GM12878 (cell line): ENCODE results near the gene FAM228B. TPM values are rescaled to one million over a fixed set of nuclear protein-coding genes. Genes with fewer than 3 reads are reported as not detected.

ENCODE experiments used
- ATAC-seq: fragments of 200-7000 bp; cut with Tn5 transposase; 3 replicates; pipeline ENCODE4 v1.9.1; 2020; ENCODE audit warnings: mild to moderate bottlenecking, moderate library complexity
- BruUV-seq: library from RNA; stranded (reverse); fragments of 400-500 nt; replicated peaks from 2 replicates; lab custom pipeline; 2021; lab: Mats Ljungman, UMichigan
- CTCF ChIA-PET: fragments of 300-600 bp; sonication (Branson Sonifier 250); formaldehyde crosslinking; extraction: SDS; loops from one replicate; lab custom pipeline; 2021; ENCODE audit warnings: inconsistent platforms; lab: Yijun Ruan, JAX
- POLR2A ChIA-PET: fragments of 350-600 bp; formaldehyde crosslinking; extraction: SDS; loops from one replicate; lab custom pipeline; 2021; ENCODE audit warnings: inconsistent platforms; lab: Charles Lee
- RAD21 ChIA-PET: fragments of 300-600 bp; sonication (Branson Sonifier 250); formaldehyde crosslinking; loops from one replicate; lab custom pipeline; 2023; ENCODE audit warnings: antibody characterized with exemption; ENCODE audit not compliant: unreplicated experiment; lab: Charles Lee
- SMC1A ChIA-PET: fragments of 300-600 bp; sonication (Branson Sonifier 250); formaldehyde crosslinking; loops from one replicate; lab custom pipeline; 2023; ENCODE audit not compliant: unreplicated experiment, uncharacterized antibody; lab: Charles Lee
- DNase-seq: peaks from one replicate; pipeline ENCODE4 v3.0.0-alpha.2; 2011; ENCODE audit warnings: low read depth, low spot score
- FAIRE-seq: peaks from 3 replicates; lab custom pipeline; 2011; peaks lifted over from hg19 to GRCh38; lab: Jason Lieb, UNC
- H2AFZ ChIP-seq: 2 replicates; pipeline ENCODE4 v1.6.0; 2011; ENCODE audit warnings: low read depth, low read length, control low read depth; ENCODE audit not compliant: control insufficient read depth
- H3K27ac ChIP-seq: 2 replicates; pipeline ENCODE4 v1.5.1; 2011; ENCODE audit warnings: control low read depth; ENCODE audit not compliant: control insufficient read depth, insufficient read depth
- H3K27me3 ChIP-seq, 2 experiments: replicated peaks in 1 of 2; 2 replicates each; pipeline versions ENCODE4 v1.6.0 to v1.6.1; 2011; ENCODE audit warnings: low read length in 1 of 2; ENCODE audit not compliant: control insufficient read depth in 2 of 2, insufficient read depth in 2 of 2
- H3K36me3 ChIP-seq, 2 experiments: 2 replicates each; pipeline ENCODE4 v1.5.1; 2011; ENCODE audit warnings: low read length in 1 of 2; ENCODE audit not compliant: control insufficient read depth in 2 of 2, insufficient read depth in 2 of 2
- H3K4me1 ChIP-seq: 2 replicates; pipeline ENCODE4 v1.6.1; 2011; ENCODE audit warnings: mild to moderate bottlenecking, low read length, moderate library complexity, mixed read lengths; ENCODE audit not compliant: control insufficient read depth, insufficient read depth
- H3K4me2 ChIP-seq: 2 replicates; pipeline ENCODE4 v1.6.0; 2011; ENCODE audit warnings: control low read depth; ENCODE audit not compliant: control insufficient read depth, insufficient read depth
- H3K4me3 ChIP-seq: fragments of 200-600 bp; sonication (generic); 2 replicates; pipeline ENCODE4 v1.5.1; 2016
- H3K79me2 ChIP-seq: 2 replicates; pipeline ENCODE4 v1.6.0; 2011; ENCODE audit warnings: low read length; ENCODE audit not compliant: control insufficient read depth, insufficient read depth
- H3K9ac ChIP-seq: 2 replicates; pipeline ENCODE4 v1.8.0; 2011; ENCODE audit warnings: low read length, control low read depth, mixed read lengths; ENCODE audit not compliant: control insufficient read depth, insufficient read depth
- H3K9me3 ChIP-seq: replicated peaks from 3 replicates; pipeline ENCODE4 v1.5.1; 2011; ENCODE audit warnings: mild to moderate bottlenecking, low read length; ENCODE audit not compliant: control insufficient read depth, insufficient read depth
- H4K20me1 ChIP-seq: 2 replicates; pipeline ENCODE4 v1.6.0; 2011; ENCODE audit not compliant: control insufficient read depth, insufficient read depth
- ASH2L ChIP-seq: fragments of 300-600, 200-600 bp; sonication (generic); IDR thresholded peaks from 2 replicates; pipeline ENCODE4 v1.6.1; 2017; ENCODE audit warnings: low read depth, mild to moderate bottlenecking, borderline replicate concordance
- DPF2 ChIP-seq: fragments of 450-650 bp; IDR thresholded peaks from 2 replicates; pipeline ENCODE4 v1.6.1; 2017; ENCODE audit warnings: mild to moderate bottlenecking
- GABPA ChIP-seq: IDR thresholded peaks from 2 replicates; pipeline ENCODE4 v1.6.1; 2014; ENCODE audit warnings: antibody characterized with exemption, low read depth, mild to moderate bottlenecking, inconsistent platforms
- HDAC6 ChIP-seq: fragments of 200-600 bp; sonication (generic); IDR thresholded peaks from one replicate; pipeline ENCODE4 v1.8.0; 2017; ENCODE audit warnings: antibody characterized with exemption; ENCODE audit not compliant: unreplicated experiment
- LARP7 ChIP-seq: fragments of 450-650 bp; IDR thresholded peaks from 2 replicates; pipeline ENCODE4 v1.6.1; 2017; ENCODE audit warnings: mild to moderate bottlenecking
- MLLT1 ChIP-seq: fragments of 450-650 bp; IDR thresholded peaks from 2 replicates; pipeline ENCODE4 v1.6.1; 2016; ENCODE audit warnings: mild to moderate bottlenecking
- MTA2 ChIP-seq: fragments of 450-650 bp; IDR thresholded peaks from 2 replicates; pipeline ENCODE4 v1.6.1; 2016; ENCODE audit warnings: low read depth, mild to moderate bottlenecking, moderate library complexity
- PAX8 ChIP-seq: fragments of 450-650 bp; IDR thresholded peaks from 2 replicates; pipeline ENCODE4 v1.6.1; 2017; ENCODE audit warnings: mild to moderate bottlenecking, moderate library complexity
- PBX3 ChIP-seq: IDR thresholded peaks from 2 replicates; pipeline ENCODE4 v1.6.1; 2011; ENCODE audit warnings: mild to moderate bottlenecking, low read depth, low read length, moderate library complexity; ENCODE audit not compliant: insufficient replicate concordance
- PML ChIP-seq: IDR thresholded peaks from 2 replicates; pipeline ENCODE4 v1.6.1; 2012; ENCODE audit warnings: low read length, inconsistent platforms
- POLR2A ChIP-seq: IDR thresholded peaks from 2 replicates; pipeline ENCODE4 v1.6.1; 2011; ENCODE audit warnings: low read depth, mild to moderate bottlenecking, low read length
- POLR2AphosphoS5 ChIP-seq: IDR thresholded peaks from 2 replicates; pipeline ENCODE4 v1.6.1; 2011; ENCODE audit warnings: mild to moderate bottlenecking, low read length, inconsistent platforms
- RBBP5 ChIP-seq: fragments of 200-600 bp; sonication (generic); conservative IDR thresholded peaks from 2 replicates; pipeline ENCODE4 v1.6.1; 2016
- RCOR1 ChIP-seq: conservative IDR thresholded peaks from 2 replicates; pipeline ENCODE4 v1.6.1; 2012; ENCODE audit warnings: low read depth, low read length, improper control_type of control experiment
- STAT1 ChIP-seq: fragments of 450-650 bp; conservative IDR thresholded peaks from 2 replicates; pipeline ENCODE4 v1.6.1; 2014; ENCODE audit warnings: antibody characterized with exemption, mild to moderate bottlenecking
- SUZ12 ChIP-seq: fragments of 200-600 bp; sonication (generic); IDR thresholded peaks from one replicate; pipeline ENCODE4 v1.6.1; 2018; ENCODE audit warnings: antibody characterized with exemption, mild to moderate bottlenecking; ENCODE audit not compliant: unreplicated experiment
- TCF3 ChIP-seq: IDR thresholded peaks from 2 replicates; pipeline ENCODE4 v1.6.1; 2012; ENCODE audit warnings: low read depth, mild to moderate bottlenecking, low read length, borderline replicate concordance; ENCODE audit not compliant: insufficient read depth
- ZZZ3 ChIP-seq: IDR thresholded peaks from 2 replicates; pipeline ENCODE4 v1.6.1; 2011; ENCODE audit warnings: low read depth; ENCODE audit not compliant: control insufficient read depth, insufficient read length
- WGBS: methylation state at CpG from one replicate; pipeline ENCODE4 v1.1.6; 2016; ENCODE audit warnings: low lambda C conversion rate; ENCODE audit not compliant: insufficient replicate concordance, insufficient coverage; ENCODE audit errors: missing lambda C conversion rate; 5-methylcytosine and 5-hydroxymethylcytosine counted together
- in situ Hi-C: fragments of 300-500 bp; cut with MboI; formaldehyde crosslinking; loops from 9 replicates; pipeline ENCODE4 v1.14.3; 2018; ENCODE audit warnings: mixed read lengths
- intact Hi-C: fragments of 100-400 bp; cut with micrococcal nuclease; formaldehyde crosslinking; loops from one replicate; pipeline ENCODE4 v1.14.2; 2022; ENCODE audit not compliant: unreplicated experiment
- polyA plus RNA-seq, 11 experiments: library from polyadenylated mRNA; depleted of rRNA in 4 of 11; unstranded in 6 of 11; stranded (reverse) in 5 of 11; fragments of >200 nt; fragmentation: Nextera tagmentation in 4 of 11; fragmentation: Illumina TruSeq in 1 of 11; extraction: Ambion mirVana in 4 of 11; extraction: Trizol in 1 of 11; gene quantifications; 1 replicate in 1 of 11; 2 replicates in 10 of 11; pipeline versions ENCODE4 v1.2.1 to v1.2.3, GENCODE V29; 2011 to 2016; ENCODE audit warnings: inconsistent platforms in 2 of 11, missing spikeins in 2 of 11, low read depth in 1 of 11
- total RNA-seq, 4 experiments: library from RNA; depleted of rRNA in 3 of 4; stranded (reverse); fragments of >200 nt in 3 of 4; fragmentation: Illumina TruSeq in 1 of 4; extraction: Trizol in 1 of 4; gene quantifications; 2 replicates each; pipeline versions ENCODE4 v1.2.1 to v1.2.3, GENCODE V29; 2013 to 2021

The FAM228B gene
- total and polyA plus RNA-seq, 10 of the 15 experiments (the other 5 are each of a cell fraction or from before 2014, with no cell fraction given): 3.9 to 11.0 (median 7.5) TPM

DNA sequence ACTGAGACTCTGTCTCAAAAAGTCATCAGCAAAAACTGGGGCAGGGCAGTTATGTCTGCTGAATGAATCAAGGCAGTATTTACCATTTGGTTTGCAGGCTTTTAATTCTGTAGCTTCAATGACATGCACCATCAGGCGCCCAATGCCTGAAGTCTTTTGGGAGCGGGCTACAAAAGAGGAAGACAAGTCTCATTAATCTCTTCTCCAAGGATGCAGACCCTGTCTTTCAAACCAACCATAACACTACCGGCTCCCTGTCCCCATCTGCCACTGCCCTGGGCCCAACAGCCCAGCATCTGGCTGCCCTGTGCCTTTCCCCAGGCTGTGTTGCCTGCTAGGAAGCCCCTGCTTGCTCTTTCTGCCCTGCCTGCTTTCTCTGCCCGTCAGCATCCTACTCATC, 81.9 kb downstream of the FAM228B start:
- DNase-seq (no peak), FAIRE-seq (no peak), ATAC-seq (no peak)
- ChIA-PET SMC1A (interaction anchor here (0.9 to 1.2 kb wide), 2 partner anchors 10 to 44 kb away, joined by 3 read pairs; no protein-coding TSS in a partner anchor), RAD21 (no interaction called here), POLR2A (no interaction called here), CTCF (no interaction called here)
- BruUV-seq: no TSS peak
- Histone ChIP-seq H3K4me2 (no peak overlapping the region), H3K9ac (no peak overlapping the region), H3K27ac (no peak overlapping the region), H3K79me2 (no peaks in the 10 kb centered on the region), H2AFZ (no peak overlapping the region), H3K36me3 (peaks cover 10 to 23% of the 10 kb centered on the region in 2 experiments), H3K27me3 (no peaks in the 10 kb centered on the region), H3K4me3 (no peak overlapping the region), H3K4me1 (no peaks in the 10 kb centered on the region), H4K20me1 (no peaks in the 10 kb centered on the region), H3K9me3 (no peaks in the 10 kb centered on the region)
- TF ChIP-seq POLR2AphosphoS5 (no peak), POLR2A (no peak), GABPA (no peak), PAX8 (no peak), TCF3 (no peak), MTA2 (no peak), LARP7 (no peak), DPF2 (no peak)
- WGBS: 97% methylated on average over 4 of the region's 4 CpGs
- in situ Hi-C loops: no loop called here
- intact Hi-C loops: no loop called here

DNA sequence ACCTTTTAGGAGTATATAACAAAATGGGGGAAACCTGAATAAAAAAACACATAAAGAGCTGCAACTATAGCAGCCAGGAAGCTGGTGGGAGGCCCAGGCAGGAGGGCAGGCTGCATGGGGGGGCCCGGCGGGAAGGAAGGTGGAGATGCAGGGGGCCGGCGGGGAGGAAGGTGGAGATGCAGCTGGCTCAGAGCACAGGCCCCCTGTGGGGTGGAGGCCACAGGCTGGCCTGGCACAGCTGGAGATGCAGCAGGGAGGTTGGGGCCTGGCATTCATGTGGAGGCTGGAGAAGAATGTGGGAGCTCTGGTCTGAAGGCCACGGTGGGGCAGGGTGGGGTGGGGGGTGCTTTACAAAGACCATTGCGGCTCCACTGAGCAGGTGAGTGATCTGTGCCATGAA, 83.0 kb downstream of the FAM228B start:
- Histone ChIP-seq H3K4me2 (no peak overlapping the region), H3K4me1 (no peaks in the 10 kb centered on the region), H3K9me3 (no peaks in the 10 kb centered on the region), H3K27me3 (no peaks in the 10 kb centered on the region), H3K79me2 (no peaks in the 10 kb centered on the region), H3K36me3 (peaks cover 11 to 29% of the 10 kb centered on the region in 2 experiments), H2AFZ (no peak overlapping the region), H3K4me3 (no peak overlapping the region), H3K27ac (no peak overlapping the region), H3K9ac (no peak overlapping the region), H4K20me1 (no peaks in the 10 kb centered on the region)
- in situ Hi-C loops (no loop called here), intact Hi-C loops (no loop called here)
- WGBS: 98% methylated on average over 5 of the region's 6 CpGs
- CTCF ChIA-PET: no interaction called here
- no peak for DNase-seq
- POLR2A ChIA-PET: interaction anchor here (0.6 kb wide), 1 partner anchor 9 kb away, joined by 3 read pairs; no protein-coding TSS in a partner anchor
- FAIRE-seq: no peak
- SMC1A ChIA-PET: interaction anchor here (0.6 to 1.4 kb wide), 5 partner anchors 9 to 56 kb away, joined by 3 to 4 read pairs (median 3); no protein-coding TSS in a partner anchor
- no peak for ATAC-seq
- RAD21 ChIA-PET: interaction anchor here (0.6 kb wide), 1 partner anchor 71 kb away, joined by 3 read pairs; no protein-coding TSS in a partner anchor
- no TSS peak for BruUV-seq
- TF ChIP-seq RBBP5 (no peak), HDAC6 (no peak), STAT1 (no peak), ZZZ3 (no peak), PML (no peak), MLLT1 (no peak), PBX3 (no peak), RCOR1 (no peak), SUZ12 (no peak), ASH2L (no peak)
